Heart left ventricle (tissue), 16 donors: Measurements from ENCODE around the gene CCDC47. TPM values are rescaled to one million over a fixed set of nuclear protein-coding genes. Genes with fewer than 3 reads are reported as not detected.

Source experiments
- ATAC-seq, 4 donors: fragments of 200-7000 bp; cut with Tn5 transposase; one replicate each; pipeline ENCODE4 v1.9.1; 2020 to 2022; ENCODE audit warnings: moderate library complexity in 4 of 4, mild to moderate bottlenecking in 3 of 4, moderate number of reproducible peaks in 1 of 4
- DNase-seq, 5 donors: peaks; one replicate each; pipeline ENCODE4 v3.0.0-alpha.2; 2020
- H3K27ac ChIP-seq, 12 donors: fragments of 200-600 bp; sonication (generic) in 4 of 12; one replicate each; pipeline versions ENCODE4 v1.5.0 to v1.8.0; 2016 to 2022; ENCODE audit warnings: mild to moderate bottlenecking in 2 of 12
- H3K27me3 ChIP-seq, 9 donors: fragments of 200-600 bp; sonication (generic) in 2 of 9; one replicate each; pipeline versions ENCODE4 v1.5.1 to v1.8.0; 2016 to 2022; ENCODE audit warnings: mild to moderate bottlenecking in 3 of 9
- H3K36me3 ChIP-seq, 9 donors: fragments of 200-600 bp; sonication (generic) in 2 of 9; one replicate each; pipeline versions ENCODE4 v1.5.0 to v1.8.0; 2018 to 2022; ENCODE audit warnings: mild to moderate bottlenecking in 2 of 9
- H3K4me1 ChIP-seq, 12 donors: fragments of 200-600 bp; sonication (generic) in 4 of 12; one replicate each; pipeline versions ENCODE4 v1.5.0 to v1.8.0; 2016 to 2022; ENCODE audit warnings: mild to moderate bottlenecking in 3 of 12
- H3K4me3 ChIP-seq, 12 donors: fragments of 200-600 bp; sonication (generic) in 4 of 12; one replicate each; pipeline versions ENCODE4 v1.5.0 to v1.8.0; 2017 to 2022; ENCODE audit warnings: mild to moderate bottlenecking in 9 of 12, moderate library complexity in 4 of 12
- H3K9me3 ChIP-seq, 12 donors: fragments of 200-600 bp; sonication (generic) in 4 of 12; one replicate each; pipeline versions ENCODE4 v1.5.0 to v1.8.0; 2016 to 2022; ENCODE audit warnings: mild to moderate bottlenecking in 1 of 12
- CTCF ChIP-seq, 12 donors: fragments of 200-600 bp; sonication (generic) in 4 of 12; IDR thresholded peaks; one replicate each; pipeline versions ENCODE4 v1.5.0 to v1.8.0; 2018 to 2022; ENCODE audit warnings: antibody characterized with exemption in 12 of 12, mild to moderate bottlenecking in 5 of 12
- POLR2A ChIP-seq, 2 donors: fragments of 450-650 bp; IDR thresholded peaks; one replicate each; pipeline ENCODE4 v1.6.1; 2017; ENCODE audit warnings: antibody characterized with exemption in 2 of 2, mild to moderate bottlenecking in 2 of 2, moderate library complexity in 2 of 2
- WGBS, 4 donors: extraction: QIAGEN DNeasy Blood & Tissue Kit in 2 of 4; methylation state at CpG; one replicate each; pipeline versions ENCODE4 v1.1.5 to v1.1.7; 2013 to 2018; 5-methylcytosine and 5-hydroxymethylcytosine counted together
- intact Hi-C, 10 donors: fragments of 100-400 bp; cut with DNase I; formaldehyde crosslinking; loops; one replicate each; pipeline versions ENCODE4 v1.11.1 to v1.14.2; 2022
- polyA plus RNA-seq, 2 donors: library from polyadenylated mRNA; stranded (reverse); fragments of 200-250 nt; gene quantifications; one replicate each; pipeline ENCODE4 v1.2.3, GENCODE V29; 2013
- total RNA-seq, 9 donors: library from RNA; depleted of rRNA in 2 of 9; stranded (reverse); fragments of >200 nt in 2 of 9; fragmentation: NEBNext Ultra II Directional in 3 of 9; extraction: Animal tissue kit (Norgen Biotek cat#: 25700) in 3 of 9; gene quantifications; one replicate each; pipeline versions ENCODE4 v1.1.0 to v1.2.4, GENCODE V29; 2016 to 2023
- donor health status: ischemic (EF 13 %, LVEDD 7.1; RV severe dilation, severe dysfunction).
- donor health status: healthy with polysubstance abuse.
- donor health status: DM: no; HTN: yes; CAD: no.
- donor health status: DM: no; HTN: no; CAD: no.
- donor health status: ischemic (EF 25% LVEDD 6.9; RV normal size, moderate dysfunction).
- donor health status: ischemic (EF 25% LVEDD 5.7; RV mildly dilated, moderate dysfunction).
- donor health status: healthy.
- donor health status: DM: yes; HTN: yes; CAD: no.
- donor health status: ischemic (EF 35%, LVEDD 5.7; RV mildly dilated, moderate dysfunction).
- donor health status: nonischemic (EF 11% LVEDD 7.7; RV severe dilation, severe dysfunction).
- donor health status: DM: yes; HTN: yes; CAD: no.
- donor health status: PGD.
- donor health status: ischemic (EF 29% LVEDD 5.4; RV normal size, mild dysfunction).
- donor health status: nonischemic (EF 23%, LVEDD 6.1; RV moderate dilation, normal function).

Gene CCDC47
- total and polyA plus RNA-seq, 11 donors: 38.4 to 139 (median 84.3) TPM

- H3K4me1 ChIP-seq: peaks cover 0 to 38% (median 9%) of the 10 kb centered on the region in 12 donors
- intact Hi-C loops: no loop called here
- DNase-seq (no peak), ATAC-seq (no peak)
- no peak overlapping the region for H3K4me3 ChIP-seq
- no peaks in the 10 kb centered on the region for H3K27me3 ChIP-seq
- peak overlapping the region in 1 of 12 donors; percentile 64 for H3K27ac ChIP-seq
- H3K9me3 ChIP-seq: no peaks in the 10 kb centered on the region
- 42 to 60% (median 52%) methylated on average over 3 of the region's 3 CpGs for WGBS, 4 donors
- no peak for TF ChIP-seq POLR2A (IDR thresholded peaks at IDR 0.05)
- no peak for TF ChIP-seq CTCF (IDR thresholded peaks at IDR 0.05)
- H3K36me3 ChIP-seq: peaks cover 0 to 82% (median 71%) of the 10 kb centered on the region in 9 donors
Measured at GRCh38 chr17:63705657-63706056, 67.7 kb downstream of the CCDC47 start.

DNA sequence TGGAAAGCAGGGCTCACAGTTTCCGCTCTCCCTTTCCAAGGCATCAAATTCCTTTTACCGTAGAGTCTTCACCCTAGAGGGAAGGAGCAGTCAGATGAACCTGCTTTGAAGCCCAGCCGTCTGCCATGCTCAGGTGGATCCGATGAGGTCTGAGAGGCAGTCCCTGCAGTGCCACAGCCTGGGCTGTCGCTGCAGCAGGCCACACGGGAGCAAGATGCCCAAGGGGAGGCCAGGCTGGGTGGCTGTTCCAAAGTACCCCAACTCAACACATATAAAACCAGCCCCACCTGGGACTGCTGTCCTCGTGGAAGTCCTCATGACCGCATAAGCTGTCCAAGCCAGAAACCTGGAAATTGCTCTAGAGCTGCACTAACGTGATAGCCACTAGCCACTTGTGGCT, 68.6 kb downstream of the CCDC47 start:
- DNase-seq: no peak
- TF ChIP-seq CTCF (IDR thresholded peaks at IDR 0.05) (no peak), POLR2A (IDR thresholded peaks at IDR 0.05) (no peak)
- WGBS, 4 donors: 89 to 93% (median 91%) methylated on average over 9 of the region's 9 CpGs
- H3K4me1 ChIP-seq: peaks cover 0 to 38% (median 12%) of the 10 kb centered on the region in 12 donors
- intact Hi-C loops: loop anchor here in 2 of 10 donors (5.0 kb wide), 2 partner anchors 37 to 83 kb away; partner anchors contain the start of genes MAP3K3 (in 1 of the 2) and STRADA (in 1 of the 2)
- peaks cover 0 to 74% (median 62%) of the 10 kb centered on the region in 9 donors for H3K36me3 ChIP-seq
- no peak for ATAC-seq
- H3K27ac ChIP-seq: peak overlapping the region in 1 of 12 donors; percentile 15
- no peaks in the 10 kb centered on the region for H3K27me3 ChIP-seq
- no peaks in the 10 kb centered on the region for H3K9me3 ChIP-seq
- no peak overlapping the region for H3K4me3 ChIP-seq

DNA sequence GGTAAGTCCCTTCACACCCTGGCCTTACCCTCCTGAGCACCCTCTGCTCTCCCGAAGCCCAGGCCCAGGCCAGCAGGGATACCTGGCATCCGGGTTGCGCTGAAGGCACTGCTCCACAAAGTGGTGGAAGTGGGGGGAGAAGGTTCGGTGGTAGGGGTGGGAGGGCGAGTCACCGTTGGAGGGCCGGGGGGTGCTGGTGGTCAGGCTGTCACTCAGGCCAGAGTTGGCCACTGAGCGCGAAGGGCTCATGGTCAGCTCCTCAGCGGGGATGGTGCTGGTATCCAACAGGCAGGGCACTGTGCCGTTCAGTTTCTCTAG, 69.2 kb downstream of the CCDC47 start:
- H3K4me1 ChIP-seq: peaks cover 0 to 38% (median 13%) of the 10 kb centered on the region in 12 donors
- H3K4me3 ChIP-seq: no peak overlapping the region
- TF ChIP-seq POLR2A (IDR thresholded peaks at IDR 0.05): no peak
- TF ChIP-seq CTCF (IDR thresholded peaks at IDR 0.05): no peak
- 90 to 94% (median 91%) methylated on average over 7 to 11 of the region's 11 CpGs for WGBS, 4 donors
- H3K27ac ChIP-seq: no peak overlapping the region
- no peaks in the 10 kb centered on the region for H3K9me3 ChIP-seq
- DNase-seq (no peak), ATAC-seq (no peak)
- H3K27me3 ChIP-seq: no peaks in the 10 kb centered on the region
- intact Hi-C loops: loop anchor here in 2 of 10 donors (5.0 kb wide), 2 partner anchors 38 to 82 kb away; partner anchors contain the start of genes MAP3K3 (in 1 of the 2) and STRADA (in 1 of the 2)
- peaks cover 0 to 68% (median 56%) of the 10 kb centered on the region in 9 donors for H3K36me3 ChIP-seq

GRCh38 chr17:63703556-63704258, 69.7 kb downstream of the CCDC47 start:
- TF ChIP-seq POLR2A (IDR thresholded peaks at IDR 0.05) (no peak), CTCF (IDR thresholded peaks at IDR 0.05) (no peak)

More at GRCh38 chr17:63703556-63704258, 69.7 kb downstream of the CCDC47 start:
- H3K4me1 ChIP-seq: peaks cover 0 to 38% (median 15%) of the 10 kb centered on the region in 12 donors
- no peak overlapping the region for H3K4me3 ChIP-seq
- peaks cover 0 to 63% (median 51%) of the 10 kb centered on the region in 9 donors for H3K36me3 ChIP-seq
- no peaks in the 10 kb centered on the region for H3K9me3 ChIP-seq
- intact Hi-C loops: loop anchor here in 2 of 10 donors (5.0 kb wide), 2 partner anchors 39 to 81 kb away; partner anchors contain the start of genes MAP3K3 (in 1 of the 2) and STRADA (in 1 of the 2)
- 85 to 95% (median 90%) methylated on average over 15 to 16 of the region's 16 CpGs for WGBS, 4 donors
- H3K27me3 ChIP-seq: no peaks in the 10 kb centered on the region
- ATAC-seq (no peak), DNase-seq (no peak)
- H3K27ac ChIP-seq: no peak overlapping the region
